Measurements from ENCODE around the gene PGM3.

PGM3 gene

DNA sequence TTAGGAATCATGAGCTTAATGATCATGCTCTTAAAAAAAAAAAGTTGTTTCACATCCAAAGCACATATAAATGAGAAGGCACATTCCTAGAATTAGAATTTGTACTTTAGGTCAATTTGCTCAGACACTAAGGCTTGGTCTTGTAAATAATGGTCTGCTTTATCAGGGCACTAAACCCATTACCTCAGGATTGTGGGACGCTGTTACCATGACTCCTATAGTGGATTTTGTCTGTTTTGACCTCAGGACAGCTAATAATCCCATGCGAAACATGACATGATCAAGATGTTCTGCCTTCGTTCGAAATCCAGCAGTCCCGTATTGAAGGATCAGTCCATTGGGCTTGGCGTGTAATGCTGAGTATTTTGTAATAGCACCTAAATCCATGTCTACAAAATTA lies 2.4 kb downstream of the PGM3 start:
- DNase-seq: no peak
- in situ Hi-C loops (cut with HindIII; ENCODE audit: low pct_ligation_motif_present, low pct_unique_long_range_greater_than_20kb, low sequenced_read_pairs): no loop called here

DNA sequence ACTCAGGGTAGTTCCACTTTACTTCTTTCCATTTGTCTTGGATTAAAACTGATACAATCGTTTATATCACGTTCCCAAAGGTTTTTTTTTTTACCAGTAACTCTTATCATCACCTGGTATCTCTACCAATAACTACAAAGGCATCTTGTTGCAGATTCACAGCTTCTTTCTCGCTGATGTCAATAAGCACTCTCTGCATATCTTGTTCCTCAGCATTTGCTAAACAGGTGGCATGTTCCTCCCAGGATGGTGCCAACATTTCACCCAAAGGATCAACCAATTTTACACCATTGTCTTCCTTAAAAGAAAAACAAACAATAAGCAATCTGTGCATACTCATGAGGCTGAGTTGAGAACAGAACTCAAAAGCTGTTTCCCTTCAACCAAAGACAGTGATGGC lies 4.6 kb downstream of the PGM3 start:
- in situ Hi-C loops (cut with HindIII; ENCODE audit: low pct_ligation_motif_present, low pct_unique_long_range_greater_than_20kb, low sequenced_read_pairs): no loop called here

GRCh38 chr6:83185096-83185495 lies 8.0 kb downstream of the PGM3 start:
- in situ Hi-C loops (cut with HindIII; ENCODE audit: low pct_ligation_motif_present, low pct_unique_long_range_greater_than_20kb, low sequenced_read_pairs): no loop called here
- no peak for DNase-seq

More for the DNA sequence above, 4.6 kb downstream of the PGM3 start:
- DNase-seq: no peak

- DNase-seq: peak; percentile 61
- in situ Hi-C loops (cut with HindIII; ENCODE audit: low pct_ligation_motif_present, low pct_unique_long_range_greater_than_20kb, low sequenced_read_pairs): no loop called here
These were observed 9.8 kb downstream of the PGM3 start for GRCh38 chr6:83183082-83183828.

- in situ Hi-C loops (cut with HindIII; ENCODE audit: low pct_ligation_motif_present, low pct_unique_long_range_greater_than_20kb, low sequenced_read_pairs): no loop called here
These were observed 11.0 kb downstream of the PGM3 start for GRCh38 chr6:83182114-83182513.

GRCh38 chr6:83180426-83180950 lies 12.6 kb downstream of the PGM3 start:
- in situ Hi-C loops (cut with HindIII; ENCODE audit: low pct_ligation_motif_present, low pct_unique_long_range_greater_than_20kb, low sequenced_read_pairs): no loop called here

More at GRCh38 chr6:83182114-83182513, 11.0 kb downstream of the PGM3 start:
- DNase-seq: no peak

GRCh38 chr6:83176246-83176645 lies 16.8 kb downstream of the PGM3 start:
- in situ Hi-C loops (cut with HindIII; ENCODE audit: low pct_ligation_motif_present, low pct_unique_long_range_greater_than_20kb, low sequenced_read_pairs): no loop called here
- no peak for DNase-seq

More at GRCh38 chr6:83180426-83180950, 12.6 kb downstream of the PGM3 start:
- DNase-seq: no peak

GRCh38 chr6:83169511-83169910 lies 23.6 kb downstream of the PGM3 start:
- no peak for DNase-seq
- in situ Hi-C loops (cut with HindIII; ENCODE audit: low pct_ligation_motif_present, low pct_unique_long_range_greater_than_20kb, low sequenced_read_pairs): no loop called here

DNA sequence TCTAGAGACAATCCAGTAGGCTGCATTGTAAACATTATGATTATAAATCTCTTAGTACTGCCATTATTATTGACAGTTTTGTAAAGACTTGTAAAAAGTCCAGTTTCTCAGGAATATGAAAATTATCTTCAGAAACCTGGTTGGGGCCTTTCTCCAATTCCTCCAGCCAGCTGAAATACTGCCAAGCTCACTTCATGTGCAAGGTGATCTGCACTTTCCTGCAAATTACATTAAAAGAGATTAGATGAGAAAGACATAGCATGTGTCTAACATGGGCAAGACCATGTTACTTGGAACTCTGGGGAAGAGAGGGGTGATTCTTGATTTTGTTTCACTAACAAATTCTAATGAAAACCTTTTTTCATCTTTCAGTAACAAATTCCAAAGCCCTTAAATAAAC lies 24.0 kb downstream of the PGM3 start:
- in situ Hi-C loops (cut with HindIII; ENCODE audit: low pct_ligation_motif_present, low pct_unique_long_range_greater_than_20kb, low sequenced_read_pairs): no loop called here
- no peak for DNase-seq

GRCh38 chr6:83168556-83168955 lies 24.5 kb downstream of the PGM3 start:
- in situ Hi-C loops (cut with HindIII; ENCODE audit: low pct_ligation_motif_present, low pct_unique_long_range_greater_than_20kb, low sequenced_read_pairs): no loop called here
- DNase-seq: no peak

DNA sequence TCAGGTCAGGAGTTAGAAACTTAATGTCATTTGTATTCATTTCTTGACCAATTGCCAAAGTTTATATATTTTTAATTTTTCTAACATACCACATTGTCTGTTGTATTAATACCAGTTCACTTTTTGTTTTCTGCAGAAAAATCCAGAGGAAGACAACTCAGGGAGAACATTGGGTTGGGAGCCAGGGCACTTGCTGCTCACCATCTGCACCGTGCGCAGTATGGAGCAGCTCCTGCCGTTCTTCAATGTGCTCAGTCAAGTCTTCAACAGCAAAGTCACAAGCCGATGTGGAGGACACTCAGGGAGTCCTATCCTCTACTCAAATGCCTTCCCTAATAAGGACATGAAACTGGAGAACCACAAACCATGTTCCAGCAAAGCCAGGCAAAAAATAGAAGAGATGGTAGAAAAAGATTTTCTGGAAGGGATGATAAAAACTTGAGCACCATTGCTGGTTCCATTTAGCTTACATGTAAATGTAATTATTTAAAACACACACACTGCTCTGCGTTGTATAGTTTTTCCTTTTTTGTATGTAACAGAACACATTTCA lies 25.3 kb downstream of the PGM3 start:
- no peak for DNase-seq
- in situ Hi-C loops (cut with HindIII; ENCODE audit: low pct_ligation_motif_present, low pct_unique_long_range_greater_than_20kb, low sequenced_read_pairs): no loop called here

GRCh38 chr6:83160167-83160566 lies 32.9 kb downstream of the PGM3 start:
- no peak for DNase-seq
- in situ Hi-C loops (cut with HindIII; ENCODE audit: low pct_ligation_motif_present, low pct_unique_long_range_greater_than_20kb, low sequenced_read_pairs): no loop called here

DNA sequence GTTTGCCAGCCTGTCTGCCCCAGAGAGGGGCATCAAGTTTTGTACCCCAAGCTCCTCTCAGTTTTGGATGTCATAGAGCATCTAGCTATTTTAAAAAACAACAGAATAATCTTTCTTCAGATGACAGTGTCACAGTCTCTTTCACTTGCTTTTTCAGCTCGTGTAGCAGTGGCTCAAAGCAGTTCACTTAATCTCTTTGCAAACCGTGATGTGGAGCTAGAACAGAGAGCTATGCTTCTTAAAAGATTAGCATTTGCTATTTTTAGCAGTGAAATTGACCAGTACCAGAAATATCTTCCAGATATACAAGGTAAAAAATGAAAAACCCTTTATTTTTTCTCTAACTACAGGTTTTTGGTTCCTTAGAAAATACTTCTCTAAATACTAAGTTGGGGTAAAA lies 37.3 kb downstream of the PGM3 start:
- in situ Hi-C loops (cut with HindIII; ENCODE audit: low pct_ligation_motif_present, low pct_unique_long_range_greater_than_20kb, low sequenced_read_pairs): no loop called here
- DNase-seq: no peak

DNA sequence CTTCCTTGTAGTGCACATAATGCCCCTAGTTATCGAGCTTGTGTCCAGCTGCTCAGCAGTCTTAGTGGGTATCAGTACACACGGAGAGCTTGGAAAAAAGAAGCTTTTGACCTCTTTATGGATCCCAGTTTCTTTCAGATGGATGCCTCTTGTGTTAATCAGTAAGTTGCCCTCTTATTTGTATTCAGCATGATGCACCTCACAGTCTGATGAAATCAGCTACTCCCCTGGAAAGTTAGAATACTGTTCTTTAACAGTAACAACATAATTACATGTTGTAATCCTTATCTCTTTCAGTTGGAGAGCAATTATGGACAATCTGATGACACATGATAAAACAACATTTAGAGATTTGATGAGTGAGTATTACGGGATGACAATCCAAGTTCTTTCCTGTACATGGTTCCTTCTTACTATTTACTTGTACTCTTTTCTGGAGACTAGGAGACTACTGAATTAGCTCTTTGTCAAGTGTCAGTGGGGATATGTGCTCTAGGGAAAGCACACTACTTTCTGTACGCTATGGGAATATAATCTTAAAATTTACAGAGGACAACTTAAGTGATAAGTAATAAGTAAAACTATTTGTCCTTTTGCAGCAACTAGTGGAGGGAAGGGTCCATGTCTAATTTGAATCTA lies 39.1 kb downstream of the PGM3 start:
- in situ Hi-C loops (cut with HindIII; ENCODE audit: low pct_ligation_motif_present, low pct_unique_long_range_greater_than_20kb, low sequenced_read_pairs): no loop called here
- DNase-seq: no peak

DNA sequence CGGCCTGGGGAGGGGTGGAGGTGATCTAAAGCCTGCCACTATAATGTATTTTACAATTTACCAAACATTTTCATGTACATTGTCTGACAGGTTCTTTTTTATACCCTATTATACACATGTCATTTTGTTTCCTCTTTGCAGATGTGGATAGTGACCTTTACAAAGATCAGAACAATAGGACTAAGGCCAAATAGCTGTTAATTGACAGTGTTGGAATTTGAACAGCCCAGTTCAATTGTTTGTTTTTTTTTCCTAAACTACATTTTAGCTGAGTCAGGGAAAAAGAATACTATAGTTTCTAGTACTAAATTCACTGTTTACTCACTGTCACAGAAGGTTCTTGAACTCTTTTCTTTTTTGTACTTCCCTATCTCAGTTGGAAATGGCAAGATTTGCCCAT lies 40.2 kb downstream of the PGM3 start:
- DNase-seq: no peak
- in situ Hi-C loops (cut with HindIII; ENCODE audit: low pct_ligation_motif_present, low pct_unique_long_range_greater_than_20kb, low sequenced_read_pairs): no loop called here

GRCh38 chr6:83151114-83151513 lies 42.0 kb downstream of the PGM3 start:
- in situ Hi-C loops (cut with HindIII; ENCODE audit: low pct_ligation_motif_present, low pct_unique_long_range_greater_than_20kb, low sequenced_read_pairs): no loop called here
- no peak for DNase-seq

DNA sequence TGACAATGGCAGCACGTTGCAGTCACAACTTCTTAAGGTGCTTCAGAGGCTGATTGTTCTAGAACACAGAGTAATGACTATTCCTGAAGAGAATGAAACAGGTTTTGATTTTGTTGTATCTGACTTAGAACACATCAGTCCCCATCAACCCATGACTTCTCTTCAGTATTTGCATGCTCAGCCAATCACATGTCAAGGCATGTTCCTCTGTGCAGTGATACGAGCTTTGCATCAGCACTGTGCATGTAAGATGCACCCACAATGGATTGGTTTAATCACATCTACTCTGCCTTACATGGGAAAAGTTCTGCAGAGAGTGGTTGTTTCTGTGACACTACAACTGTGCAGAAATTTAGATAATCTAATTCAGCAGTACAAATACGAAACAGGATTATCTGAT lies 54.3 kb downstream of the PGM3 start:
- DNase-seq: no peak
- in situ Hi-C loops (cut with HindIII; ENCODE audit: low pct_ligation_motif_present, low pct_unique_long_range_greater_than_20kb, low sequenced_read_pairs): no loop called here

GRCh38 chr6:83138118-83138722 lies 54.8 kb downstream of the PGM3 start:
- no peak for DNase-seq
- in situ Hi-C loops (cut with HindIII; ENCODE audit: low pct_ligation_motif_present, low pct_unique_long_range_greater_than_20kb, low sequenced_read_pairs): no loop called here

DNA sequence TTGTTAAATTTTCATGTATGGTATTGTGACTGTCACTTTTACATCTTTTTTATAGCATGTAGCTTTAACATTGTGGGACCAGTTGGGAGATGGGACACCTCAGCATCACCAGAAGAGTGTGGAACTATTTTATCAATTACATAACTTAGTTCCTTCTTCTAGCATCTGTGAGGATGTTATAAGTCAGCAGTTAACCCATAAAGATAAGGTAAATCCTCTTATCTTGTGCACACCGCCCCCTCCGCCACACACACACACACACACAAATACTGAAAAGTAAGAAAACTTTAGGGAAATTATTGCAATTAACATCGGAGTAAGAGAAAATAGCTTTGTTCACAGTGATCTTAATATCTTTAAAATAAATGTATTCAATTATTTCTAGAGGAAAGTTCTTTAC lies 60.9 kb downstream of the PGM3 start:
- in situ Hi-C loops (cut with HindIII; ENCODE audit: low pct_ligation_motif_present, low pct_unique_long_range_greater_than_20kb, low sequenced_read_pairs): no loop called here
- DNase-seq: no peak
